Epithelial cell of esophagus (primary cell): ENCODE data around the gene KCNJ5.

ENCODE experiments used
- DNase-seq: peaks from one replicate; pipeline ENCODE4 v3.0.0; 2010; ENCODE audit warnings: low read depth
- H3K4me3 ChIP-seq: 2 replicates; pipeline ENCODE4 v1.5.1; 2011; ENCODE audit warnings: mild to moderate bottlenecking, low read length, control low read depth
- CTCF ChIP-seq: IDR thresholded peaks from 2 replicates; pipeline ENCODE4 v1.5.1; 2011; ENCODE audit warnings: low read depth, mild to moderate bottlenecking, low read length, control low read depth, inconsistent platforms; ENCODE audit not compliant: insufficient read depth; ENCODE audit errors: missing control alignments

The KCNJ5 gene

GRCh38 chr11:128929991-128930390 is 38.8 kb downstream of the KCNJ5 start:
- no peak overlapping the region for H3K4me3 ChIP-seq
- DNase-seq: no peak
- no peak for TF ChIP-seq CTCF

GRCh38 chr11:128931066-128931465 is 39.9 kb downstream of the KCNJ5 start:
- TF ChIP-seq CTCF: no peak
- DNase-seq: no peak
- no peak overlapping the region for H3K4me3 ChIP-seq

GRCh38 chr11:128931668-128932067 is 40.5 kb downstream of the KCNJ5 start:
- H3K4me3 ChIP-seq: no peak overlapping the region
- DNase-seq: no peak
- TF ChIP-seq CTCF: no peak

- no peak overlapping the region for H3K4me3 ChIP-seq
- no peak for DNase-seq
- TF ChIP-seq CTCF: no peak
Observed at GRCh38 chr11:128933481-128934178, 42.5 kb downstream of the KCNJ5 start.

- H3K4me3 ChIP-seq: no peak overlapping the region
- TF ChIP-seq CTCF: no peak
- DNase-seq: no peak
Observed at GRCh38 chr11:128934351-128934750, 43.2 kb downstream of the KCNJ5 start.

- no peak for TF ChIP-seq CTCF
- no peak for DNase-seq
- no peak overlapping the region for H3K4me3 ChIP-seq
Observed at GRCh38 chr11:128934926-128935325, 43.8 kb downstream of the KCNJ5 start.

GRCh38 chr11:128936606-128937251 is 45.6 kb downstream of the KCNJ5 start:
- no peak overlapping the region for H3K4me3 ChIP-seq
- no peak for DNase-seq
- no peak for TF ChIP-seq CTCF
